ENCODE data around the gene C20orf96. TPM values are rescaled to one million over a fixed set of nuclear protein-coding genes. Genes with fewer than 3 reads are reported as not detected.
"Not testable (repeated sequence)": the region's sequence is repeated elsewhere in the genome, so short reads cannot be mapped to it uniquely, and the experiment has no call there.

The C20orf96 gene
- total RNA-seq, 1 donor from 2014 or later: 1.4 TPM

DNA sequence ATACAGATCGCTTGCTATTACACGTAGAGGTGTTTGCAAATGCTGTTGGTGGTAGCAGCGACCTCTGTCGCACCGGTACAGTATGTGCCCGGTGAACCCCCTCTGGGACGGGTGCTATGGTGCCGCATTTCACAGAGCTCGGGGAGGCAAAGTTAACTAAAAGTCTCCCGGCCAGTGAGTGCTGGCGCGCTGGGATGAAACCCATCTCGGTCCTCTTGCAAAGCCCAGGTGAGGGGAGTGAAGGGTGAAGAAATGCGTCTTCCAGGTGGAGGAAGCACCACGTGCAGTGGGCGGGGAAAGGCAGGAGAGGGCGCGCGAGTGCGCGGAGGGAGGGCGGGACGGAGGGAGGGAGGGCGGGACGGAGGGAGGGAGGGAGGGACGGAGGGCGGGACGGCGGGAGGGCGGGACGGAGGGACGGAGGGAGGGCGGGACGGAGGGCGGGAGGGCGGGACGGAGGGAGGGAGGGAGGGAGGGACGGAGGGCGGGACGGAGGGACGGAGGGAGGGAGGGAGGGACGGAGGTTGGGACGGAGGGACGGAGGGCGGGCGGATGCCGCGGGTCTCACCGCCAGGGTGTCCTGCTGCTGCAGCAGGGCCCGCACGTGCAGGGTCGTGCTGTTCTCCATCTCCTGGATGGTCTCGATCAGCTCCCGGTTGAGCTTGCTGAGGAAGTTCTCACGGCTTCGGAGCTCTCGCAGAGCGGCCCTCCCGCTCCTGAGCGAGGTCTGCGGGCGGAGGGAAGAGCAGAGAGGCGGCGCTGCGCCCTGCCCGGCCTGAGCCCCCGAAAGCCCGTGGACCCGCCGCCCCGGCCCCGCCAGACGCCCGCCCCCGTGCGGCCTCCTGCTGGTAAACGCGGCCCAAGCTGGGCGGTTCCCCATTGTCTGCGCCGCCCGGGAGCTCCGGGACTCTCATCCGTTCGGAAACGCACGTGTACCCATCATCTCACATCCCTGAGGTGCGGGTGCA is 11.7 kb downstream of the C20orf96 start:
- DNase-seq (ENCODE audit: low read depth in 2 of 2): peak; percentile 17 to 87

DNA sequence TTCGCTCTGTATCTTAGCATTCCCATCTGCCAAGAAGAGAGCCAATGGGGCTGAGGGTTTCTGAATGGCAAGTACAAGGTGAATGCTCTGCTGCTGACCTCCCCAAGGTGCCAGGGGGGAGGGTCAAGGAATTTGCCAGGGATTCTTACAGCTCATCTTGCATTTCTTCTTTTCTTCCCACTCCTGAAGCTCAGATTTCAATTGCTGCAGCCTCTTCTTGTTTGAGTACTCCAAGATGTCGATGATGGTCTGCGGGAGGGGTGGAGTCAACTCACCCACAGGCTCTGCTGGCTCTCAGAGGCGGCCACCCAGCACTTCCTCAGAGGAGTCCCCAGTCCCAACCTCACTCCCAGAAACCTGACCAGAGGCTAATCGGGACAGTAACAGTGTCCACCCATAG is 12.4 kb downstream of the C20orf96 start:
- no peak for DNase-seq (ENCODE audit: low read depth in 2 of 2)

DNA sequence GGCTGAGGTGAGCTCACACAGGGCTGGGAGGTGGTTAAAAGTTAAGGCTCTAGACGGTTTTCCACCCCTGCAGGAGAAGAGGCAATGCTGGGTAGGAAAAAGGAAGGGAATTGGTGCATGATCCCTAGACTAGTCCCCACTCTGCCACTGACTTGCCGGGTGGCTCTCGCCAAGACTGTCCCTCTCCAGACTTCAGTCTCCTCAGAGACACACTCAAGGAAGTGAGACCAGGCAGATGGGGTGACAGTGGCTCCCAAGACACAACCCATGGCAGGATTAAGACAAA is 13.1 kb downstream of the C20orf96 start:
- DNase-seq (ENCODE audit: low read depth in 2 of 2): no peak

GRCh38 chr20:276620-277495 is 13.7 kb downstream of the C20orf96 start:
- no peak for DNase-seq (ENCODE audit: low read depth in 2 of 2)

DNA sequence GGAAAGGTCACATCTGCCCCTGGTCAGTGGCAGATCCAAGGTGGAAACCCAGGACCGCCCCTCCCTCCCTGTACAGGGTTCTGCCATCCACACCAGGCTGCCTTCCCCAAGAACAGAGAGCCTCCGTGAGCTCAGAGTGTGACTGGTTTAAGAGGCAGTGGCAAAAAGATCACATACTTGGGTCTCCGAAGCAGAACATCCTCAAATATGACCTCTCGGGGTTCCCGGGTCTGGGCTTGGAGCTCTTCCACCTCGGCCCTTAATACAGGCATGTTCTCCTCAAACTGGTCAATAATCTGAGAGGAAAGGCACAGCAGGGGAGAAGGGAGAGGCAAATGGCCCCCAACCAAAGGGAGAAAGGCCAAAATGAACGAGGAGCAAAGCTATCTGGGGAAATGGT is 14.8 kb downstream of the C20orf96 start:
- no peak for DNase-seq (ENCODE audit: low read depth in 2 of 2)

GRCh38 chr20:273884-274283 is 16.7 kb downstream of the C20orf96 start:
- DNase-seq (ENCODE audit: low read depth in 2 of 2): no peak

GRCh38 chr20:272718-273117 is 17.8 kb downstream of the C20orf96 start:
- no peak for DNase-seq (ENCODE audit: low read depth in 2 of 2)

GRCh38 chr20:271528-271927 is 19.0 kb downstream of the C20orf96 start:
- no peak for DNase-seq (ENCODE audit: low read depth in 2 of 2)

DNA sequence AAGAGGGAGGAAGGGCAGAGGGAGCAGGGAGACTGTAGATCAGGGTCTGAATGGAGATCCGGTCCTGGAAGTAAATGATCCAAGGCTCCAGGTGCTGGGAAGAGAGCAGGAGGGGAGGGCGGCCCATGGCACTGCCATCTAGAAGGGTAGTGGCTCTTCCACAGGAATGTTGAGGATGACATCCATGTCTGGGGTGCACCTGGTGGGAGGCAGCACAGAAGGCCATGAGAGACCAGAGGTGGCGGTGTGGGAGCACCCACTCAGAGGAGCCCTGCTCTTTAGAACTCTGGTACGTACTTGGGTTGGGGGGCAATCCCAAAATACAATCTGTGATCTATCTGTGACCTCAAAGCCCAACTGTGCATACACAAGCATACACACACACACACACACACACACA is 19.5 kb downstream of the C20orf96 start:
- no peak for DNase-seq (ENCODE audit: low read depth in 2 of 2)

DNA sequence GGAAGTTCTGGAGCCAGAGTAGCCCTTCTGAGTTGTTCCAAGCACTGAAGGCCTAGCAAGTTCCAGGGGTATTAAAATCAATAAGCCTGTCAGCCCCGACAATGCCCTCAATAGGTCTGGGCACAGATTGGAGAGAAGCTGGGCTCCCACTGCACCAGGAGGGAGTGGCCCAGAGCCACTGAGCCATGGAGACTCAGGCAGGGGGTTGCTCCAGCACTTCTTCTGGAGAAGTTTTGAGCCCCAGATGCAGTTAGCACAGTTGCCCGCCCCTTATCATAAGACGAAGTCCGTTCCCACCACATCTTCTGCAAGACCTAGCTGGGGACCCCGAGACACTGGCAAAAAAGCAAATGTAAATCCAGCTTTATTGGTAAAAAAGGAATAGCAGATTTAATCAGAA is 20.0 kb downstream of the C20orf96 start:
- DNase-seq (ENCODE audit: low read depth in 2 of 2): no peak

- peak; percentile 79 to 84 for DNase-seq (ENCODE audit: low read depth in 2 of 2)
Measured at GRCh38 chr20:266596-267562, 23.7 kb downstream of the C20orf96 start.

DNA sequence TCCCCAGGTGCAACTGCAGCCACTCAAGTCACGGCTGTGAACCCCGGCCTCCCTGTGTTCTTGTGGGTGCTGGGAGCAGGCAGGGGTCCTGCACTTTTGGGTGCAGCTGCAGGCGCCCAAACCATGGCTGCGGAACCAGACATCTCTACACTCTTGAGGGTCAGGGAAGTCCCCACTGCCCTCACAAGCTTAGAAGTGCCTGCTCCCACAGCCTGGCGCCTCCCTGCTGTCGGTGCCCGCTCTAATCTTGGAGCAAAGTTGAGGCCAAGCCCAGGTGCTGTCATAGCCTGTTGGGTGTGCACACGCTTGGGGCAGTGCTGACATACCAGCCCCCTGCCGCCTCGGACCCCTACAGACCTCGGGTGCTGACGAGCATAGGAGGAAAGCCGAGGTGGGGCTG is 26.8 kb downstream of the C20orf96 start:
- no peak for DNase-seq (ENCODE audit: low read depth in 2 of 2)

GRCh38 chr20:259981-260380 is 30.6 kb downstream of the C20orf96 start:
- no peak for DNase-seq (ENCODE audit: low read depth in 2 of 2)

DNA sequence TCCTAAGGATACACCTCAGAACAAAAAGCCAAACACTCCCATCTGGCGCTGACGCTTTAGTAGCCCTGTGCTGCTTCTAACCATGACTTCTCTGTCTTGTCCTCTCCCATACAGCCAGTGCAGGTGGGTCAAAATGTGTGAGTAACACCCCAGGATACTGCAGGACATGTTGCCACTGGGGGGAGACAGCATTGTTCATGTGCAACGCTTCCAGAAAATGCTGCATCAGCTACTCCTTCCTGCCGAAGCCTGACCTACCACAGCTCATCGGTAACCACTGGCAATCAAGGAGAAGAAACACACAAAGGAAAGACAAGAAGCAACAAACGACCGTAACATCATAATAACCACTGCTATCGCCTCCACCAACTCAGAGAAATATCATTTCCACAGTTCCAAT is 31.6 kb downstream of the C20orf96 start:
- DNase-seq (ENCODE audit: low read depth in 2 of 2): peak; percentile 53 to 59

GRCh38 chr20:258269-258858 is 32.2 kb downstream of the C20orf96 start:
- DNase-seq (ENCODE audit: low read depth in 2 of 2): no peak

GRCh38 chr20:257419-257818 is 33.1 kb downstream of the C20orf96 start, which contains the start of gene DEFB132:
Gene DEFB132 (plus strand): TSS chr20:257724. CDS start chr20:257779, 55 bp downstream.
- DNase-seq (ENCODE audit: low read depth in 2 of 2): no peak

- DNase-seq (ENCODE audit: low read depth in 2 of 2): not testable (repeated sequence)
Measured at GRCh38 chr20:253447-253846, 37.1 kb downstream of the C20orf96 start.

DNA sequence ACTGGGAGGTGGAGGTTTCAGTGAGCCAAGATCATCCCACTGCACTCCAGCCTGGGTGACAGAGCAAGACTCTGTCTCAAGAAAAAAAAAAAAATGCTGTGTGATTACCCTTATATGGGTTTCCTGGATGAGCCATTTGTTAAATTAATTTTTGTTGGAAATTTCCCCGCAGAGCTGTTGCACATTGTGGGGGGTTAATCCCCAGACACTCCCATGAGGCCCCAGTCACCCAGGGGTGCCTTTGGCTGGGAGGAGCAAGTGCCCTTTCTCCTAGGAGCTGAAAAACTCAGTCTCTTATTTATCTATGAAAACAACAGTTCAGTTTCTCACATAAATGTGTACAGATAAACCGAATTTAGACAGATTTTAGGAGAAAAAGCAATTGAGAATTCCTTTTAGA is 37.7 kb downstream of the C20orf96 start:
- no peak for DNase-seq (ENCODE audit: low read depth in 2 of 2)

DNA sequence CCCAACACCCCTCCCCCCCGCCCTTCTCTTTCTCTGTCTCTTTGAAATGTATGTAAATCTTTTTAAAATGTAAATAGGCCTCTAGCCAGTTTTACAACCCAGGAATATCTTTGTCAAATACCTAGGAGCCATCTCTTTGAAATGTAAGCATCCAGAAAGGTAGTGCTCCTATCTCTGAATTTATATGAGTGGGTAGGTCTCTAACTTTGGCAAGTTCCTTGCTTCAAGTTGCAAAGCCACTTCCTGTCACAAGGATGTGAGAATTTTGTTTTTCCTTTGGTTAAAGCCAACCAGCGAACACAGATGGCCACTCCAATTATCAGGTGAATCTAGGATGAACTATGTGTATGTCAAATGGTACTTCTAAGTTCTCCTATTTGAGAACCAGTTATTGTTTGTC is 39.2 kb downstream of the C20orf96 start:
- DNase-seq (ENCODE audit: low read depth in 2 of 2): no peak

DNA sequence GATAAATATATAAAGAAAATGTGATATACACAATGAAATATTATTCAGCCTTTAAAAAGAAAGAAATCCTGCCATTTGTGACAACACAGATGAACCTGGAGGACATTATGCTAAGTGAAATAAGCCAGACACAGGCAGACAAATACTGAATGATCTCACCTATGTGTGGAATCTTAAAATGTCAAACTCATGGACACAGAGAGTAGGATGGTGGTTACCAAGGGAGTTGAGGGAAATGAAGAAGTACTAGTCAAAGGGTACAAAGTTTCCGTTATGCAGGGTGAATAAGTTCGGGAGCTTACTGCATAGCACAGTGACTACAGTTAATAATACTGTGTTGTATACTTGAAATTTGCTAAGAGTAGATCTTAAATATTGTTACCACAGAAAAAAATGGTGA is 47.6 kb downstream of the C20orf96 start:
- DNase-seq (ENCODE audit: low read depth in 2 of 2): no peak

DNA sequence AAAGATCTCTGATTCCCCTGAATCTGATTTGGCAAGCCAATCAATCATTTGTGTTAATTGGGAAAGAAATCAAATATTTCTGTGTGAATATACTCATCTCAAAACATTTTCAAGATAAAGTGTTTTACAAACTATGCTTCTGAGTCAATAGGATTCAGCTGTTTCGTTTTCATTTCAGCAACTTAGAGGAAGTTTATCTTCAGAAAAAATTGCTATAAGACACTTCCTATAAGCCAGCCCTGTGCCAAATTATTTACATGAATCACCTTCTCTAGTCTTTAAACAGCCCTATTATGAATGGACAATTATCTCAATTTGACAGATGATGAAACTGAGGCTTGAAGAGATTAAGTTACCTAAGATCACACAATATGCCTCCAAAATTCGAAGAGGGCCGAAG is 52.6 kb downstream of the C20orf96 start:
- no peak for DNase-seq (ENCODE audit: low read depth in 2 of 2)
